Endothelial cell of umbilical vein (primary cell): ENCODE results near the gene KRTAP4-8. TPM values are rescaled to one million over a fixed set of nuclear protein-coding genes. Genes with fewer than 3 reads are reported as not detected.

Experiments
- BruUV-seq: library from RNA; stranded (reverse); fragments of 400-500 nt; replicated peaks from 2 replicates; lab custom pipeline; 2021; lab: Mats Ljungman, UMichigan
- CTCF ChIA-PET: fragments of 300-600, 350-600 bp; sonication (Branson Sonifier 250); formaldehyde crosslinking; loops from one replicate; lab custom pipeline; 2021; ENCODE audit warnings: antibody characterized with exemption, inconsistent platforms; lab: Charles Lee
- POLR2A ChIA-PET: fragments of 300-600, 350-600 bp; sonication (Branson Sonifier 250); formaldehyde crosslinking; loops from one replicate; lab custom pipeline; 2021; ENCODE audit warnings: antibody characterized with exemption, inconsistent platforms; lab: Charles Lee
- DNase-seq: peaks from one replicate; pipeline ENCODE4 v3.0.0-alpha.2; 2011; ENCODE audit warnings: low read depth, low spot score
- FAIRE-seq: peaks from 2 replicates; lab custom pipeline; 2011; peaks lifted over from hg19 to GRCh38; lab: Jason Lieb, UNC
- H2AFZ ChIP-seq: 2 replicates; pipeline ENCODE4 v1.6.0; 2012; ENCODE audit warnings: low read depth, low read length, control low read depth, inconsistent platforms
- H3K27ac ChIP-seq: 2 replicates; pipeline ENCODE4 v1.5.1; 2011; ENCODE audit warnings: low read depth, mild to moderate bottlenecking, control low read depth, low read length, moderate library complexity; ENCODE audit not compliant: insufficient read depth
- H3K27me3 ChIP-seq, 2 experiments: 2 replicates each; pipeline versions ENCODE4 v1.6.0 to v1.6.1; 2011; ENCODE audit warnings: low read length in 2 of 2, mixed read lengths in 1 of 2; ENCODE audit not compliant: control insufficient read depth in 2 of 2, insufficient read depth in 2 of 2
- H3K36me3 ChIP-seq, 2 experiments: 2 replicates in 1 of 2; 3 replicates in 1 of 2; pipeline ENCODE4 v1.5.1; 2011; ENCODE audit warnings: low read length in 2 of 2, mild to moderate bottlenecking in 1 of 2, moderate library complexity in 1 of 2; ENCODE audit not compliant: control insufficient read depth in 2 of 2, insufficient read depth in 2 of 2; ENCODE audit errors: extremely low read depth in 1 of 2
- H3K4me1 ChIP-seq: 3 replicates; pipeline ENCODE4 v1.5.1; 2011; ENCODE audit warnings: mild to moderate bottlenecking, low read length; ENCODE audit not compliant: control insufficient read depth, insufficient read depth; ENCODE audit errors: extremely low read depth
- H3K4me2 ChIP-seq: 2 replicates; pipeline ENCODE4 v1.6.1; 2011; ENCODE audit warnings: low read length, control low read depth, mixed read lengths; ENCODE audit not compliant: insufficient read depth
- H3K4me3 ChIP-seq, 3 experiments: fragments of 200-600 bp in 1 of 3; sonication (generic), shearing (Covaris generic) in 1 of 3; replicated peaks in 1 of 3; 2 replicates each; pipeline ENCODE4 v1.5.1; 2011 to 2016; ENCODE audit warnings: control low read depth in 3 of 3, low read length in 3 of 3, mild to moderate bottlenecking in 2 of 3, inconsistent platforms in 1 of 3, low read depth in 1 of 3, moderate library complexity in 1 of 3; ENCODE audit not compliant: insufficient read depth in 1 of 3
- H3K79me2 ChIP-seq: 2 replicates; pipeline ENCODE4 v1.6.0; 2012; ENCODE audit warnings: low read length, inconsistent platforms; ENCODE audit not compliant: control insufficient read depth, insufficient read depth
- H3K9ac ChIP-seq: replicated peaks from 2 replicates; pipeline ENCODE3; 2011; ENCODE audit warnings: low read length, control low read depth; ENCODE audit not compliant: insufficient read depth; ENCODE audit errors: extremely low read depth
- H3K9me1 ChIP-seq: replicated peaks from 3 replicates; pipeline ENCODE4 v1.6.0; 2011; ENCODE audit warnings: mild to moderate bottlenecking, low read length; ENCODE audit not compliant: control insufficient read depth, insufficient read depth; ENCODE audit errors: extremely low read depth
- H3K9me3 ChIP-seq: replicated peaks from 2 replicates; pipeline ENCODE4 v1.5.1; 2012; ENCODE audit warnings: low read length, inconsistent platforms; ENCODE audit not compliant: control insufficient read depth, insufficient read depth
- H4K20me1 ChIP-seq: replicated peaks from 2 replicates; pipeline ENCODE3; 2011; ENCODE audit warnings: mild to moderate bottlenecking, low read length; ENCODE audit not compliant: control insufficient read depth, insufficient read depth; ENCODE audit errors: extremely low read depth
- CTCF ChIP-seq, 2 donors: IDR thresholded peaks; 1 replicate in 1 of 2; 2 replicates in 1 of 2; pipeline ENCODE4 v1.5.1; 2011; ENCODE audit warnings: low read length in 2 of 2, mild to moderate bottlenecking in 2 of 2, moderate library complexity in 2 of 2, control low read depth in 1 of 2, inconsistent platforms in 1 of 2, low read depth in 1 of 2; ENCODE audit not compliant: insufficient read depth in 1 of 2; ENCODE audit errors: extremely low read depth in 1 of 2
- EZH2 ChIP-seq: IDR thresholded peaks from 2 replicates; pipeline ENCODE4 v1.6.1; 2012; ENCODE audit warnings: borderline replicate concordance, low read depth, mild to moderate bottlenecking, moderate library complexity, low read length, inconsistent platforms; ENCODE audit not compliant: severe bottlenecking
- FOS ChIP-seq: IDR thresholded peaks from 2 replicates; pipeline ENCODE4 v1.6.1; 2011; ENCODE audit warnings: mild to moderate bottlenecking, low read length, moderate library complexity, borderline replicate concordance; ENCODE audit not compliant: insufficient read depth
- GATA2 ChIP-seq: IDR thresholded peaks from 2 replicates; pipeline ENCODE4 v1.7.0; 2011; ENCODE audit warnings: low read depth, mild to moderate bottlenecking, moderate library complexity, mixed read lengths, low read length; ENCODE audit not compliant: insufficient read length, insufficient read depth
- JUN ChIP-seq: IDR thresholded peaks from 2 replicates; pipeline ENCODE4 v1.6.1; 2011; ENCODE audit warnings: borderline replicate concordance, low read depth; ENCODE audit not compliant: insufficient read length, insufficient read depth
- MAX ChIP-seq: IDR thresholded peaks from 2 replicates; pipeline ENCODE4 v1.6.1; 2011; ENCODE audit not compliant: insufficient read depth, insufficient read length
- MYC ChIP-seq: IDR thresholded peaks from one replicate; pipeline ENCODE4 v1.6.1; 2011; ENCODE audit warnings: mild to moderate bottlenecking, low read depth, low read length
- POLR2A ChIP-seq: IDR thresholded peaks from 2 replicates; pipeline ENCODE4 v1.6.1; 2012; ENCODE audit warnings: low read depth, mild to moderate bottlenecking, control low read depth, low read length
- POLR2AphosphoS5 ChIP-seq: IDR thresholded peaks from 2 replicates; pipeline ENCODE4 v1.6.1; 2012; ENCODE audit warnings: low read depth, mild to moderate bottlenecking, control low read depth, low read length, moderate library complexity; ENCODE audit not compliant: insufficient read depth
- dilution Hi-C: fragments of 300-500 bp; cut with MboI; formaldehyde crosslinking; loops from one replicate; pipeline ENCODE4 v1.15.0; 2019; ENCODE audit warnings: low sequenced_read_pairs; ENCODE audit not compliant: extremely low pct_ligation_motif_present
- intact Hi-C: fragments of 100-400 bp; cut with micrococcal nuclease; formaldehyde crosslinking; loops from one replicate; pipeline ENCODE4 v1.10.0; 2022
- polyA plus RNA-seq, 4 experiments: library from polyadenylated mRNA; depleted of rRNA in 3 of 4; stranded (reverse) in 3 of 4; unstranded in 1 of 4; fragments of >200 nt; gene quantifications; 2 replicates each; pipeline versions ENCODE4 v1.2.1 to v1.2.3, GENCODE V29; 2011 to 2012; ENCODE audit warnings: missing spikeins in 1 of 4
- total RNA-seq: library from RNA; stranded (reverse); gene quantifications from 2 replicates; pipeline ENCODE4 v1.2.3, GENCODE V29; 2021

KRTAP4-8 gene
- total and polyA plus RNA-seq, 2 donors (not counting 3 experiments of a cell fraction or from before 2014, with no cell fraction given), result not detected

GRCh38 chr17:41131979-41132378 lies 34.0 kb upstream of the KRTAP4-8 start:
- Histone ChIP-seq H4K20me1 (no peaks in the 10 kb centered on the region), H3K27me3 (peaks cover 0 to 3% of the 10 kb centered on the region in 2 experiments), H3K4me3 (no peak overlapping the region), H3K27ac (no peak overlapping the region), H3K79me2 (no peaks in the 10 kb centered on the region), H2AFZ (no peak overlapping the region), H3K4me2 (no peak overlapping the region), H3K36me3 (no peaks in the 10 kb centered on the region), H3K4me1 (no peaks in the 10 kb centered on the region), H3K9me1 (no peaks in the 10 kb centered on the region), H3K9me3 (no peaks in the 10 kb centered on the region), H3K9ac (no peak overlapping the region)
- no peak for FAIRE-seq
- BruUV-seq, result no TSS peak
- DNase-seq, result no peak
- ChIA-PET POLR2A (no interaction called here), CTCF (no interaction called here)
- intact Hi-C loops, result no loop called here
- TF ChIP-seq EZH2 (no peak), POLR2AphosphoS5 (no peak), FOS (peak; percentile 46)
- dilution Hi-C loops, result no loop called here

GRCh38 chr17:41127371-41127770 lies 29.4 kb upstream of the KRTAP4-8 start:
- no peak overlapping the region for H3K9ac ChIP-seq
- no peaks in the 10 kb centered on the region for H4K20me1 ChIP-seq
- H3K79me2 ChIP-seq, result no peaks in the 10 kb centered on the region
- H3K4me1 ChIP-seq, result no peaks in the 10 kb centered on the region
- FAIRE-seq, result no peak
- no peaks in the 10 kb centered on the region for H3K9me1 ChIP-seq
- DNase-seq, result no peak
- no peak overlapping the region for H3K27ac ChIP-seq
- H3K4me3 ChIP-seq, result no peak overlapping the region
- CTCF ChIA-PET, result no interaction called here
- no TSS peak for BruUV-seq
- H3K27me3 ChIP-seq, result peaks cover 0 to 3% of the 10 kb centered on the region in 2 experiments
- intact Hi-C loops (no loop called here), dilution Hi-C loops (no loop called here)
- no peaks in the 10 kb centered on the region for H3K9me3 ChIP-seq
- POLR2A ChIA-PET, result no interaction called here
- H3K36me3 ChIP-seq, result no peaks in the 10 kb centered on the region
- H2AFZ ChIP-seq, result no peak overlapping the region
- TF ChIP-seq JUN, result no peak
- no peak for TF ChIP-seq FOS
- no peak for TF ChIP-seq GATA2
- TF ChIP-seq CTCF (IDR thresholded peaks at IDR 0.05; ENCODE audit: extremely low read depth in 1 of 2, insufficient read depth in 1 of 2, low read depth in 1 of 2, low read length in 2 of 2), result no peak
- TF ChIP-seq EZH2, result no peak
- TF ChIP-seq POLR2A, result no peak
- TF ChIP-seq POLR2AphosphoS5, result no peak
- TF ChIP-seq MYC, result no peak
- no peak for TF ChIP-seq MAX
- H3K4me2 ChIP-seq, result no peak overlapping the region
